H1 (cell line): ENCODE measurements around the gene RHOB. TPM values are rescaled to one million over a fixed set of nuclear protein-coding genes. Genes with fewer than 3 reads are reported as not detected.
A peak's percentile ranks its signal among the peaks of the same experiment; 100 is the strongest.

Experiments
- CTCF ChIA-PET: fragments of 300-600 bp; sonication (Branson Sonifier 250); formaldehyde crosslinking; loops from one replicate; lab custom pipeline; 2021; ENCODE audit not compliant: partially characterized antibody; lab: Charles Lee
- POLR2A ChIA-PET: fragments of 300-600 bp; sonication (Branson Sonifier 250); formaldehyde crosslinking; loops from one replicate; lab custom pipeline; 2021; ENCODE audit warnings: inconsistent platforms; ENCODE audit not compliant: partially characterized antibody; lab: Charles Lee
- DNase-seq, 2 experiments: peaks; one replicate each; pipeline versions ENCODE4 v3.0.0 to v3.0.0-alpha.2; 2010 to 2022; ENCODE audit warnings: low spot score in 2 of 2, low read depth in 1 of 2, mixed read lengths in 1 of 2
- FAIRE-seq: peaks from 2 replicates; lab custom pipeline; 2011; peaks lifted over from hg19 to GRCh38; lab: Jason Lieb, UNC
- H2AFZ ChIP-seq: 2 replicates; pipeline ENCODE4 v1.8.1; 2012; ENCODE audit warnings: low read length, inconsistent platforms
- H2AK5ac ChIP-seq: 2 replicates; pipeline ENCODE4 v1.6.1; 2013; ENCODE audit warnings: low read depth, low read length
- H2BK120ac ChIP-seq: replicated peaks from 2 replicates; pipeline ENCODE3; 2013; ENCODE audit warnings: low read depth, low read length, inconsistent platforms
- H2BK12ac ChIP-seq: 2 replicates; pipeline ENCODE4 v1.6.1; 2013; ENCODE audit warnings: low read depth, low read length
- H2BK15ac ChIP-seq: 2 replicates; pipeline ENCODE4 v1.6.1; 2013; ENCODE audit warnings: low read length
- H2BK20ac ChIP-seq: 2 replicates; pipeline ENCODE4 v1.6.1; 2013; ENCODE audit warnings: low read length
- H2BK5ac ChIP-seq: 2 replicates; pipeline ENCODE4 v1.6.1; 2013; ENCODE audit warnings: low read depth, low read length
- H3K14ac ChIP-seq: 2 replicates; pipeline ENCODE4 v1.6.1; 2013; ENCODE audit warnings: inconsistent platforms; ENCODE audit not compliant: insufficient read length
- H3K18ac ChIP-seq: 2 replicates; pipeline ENCODE4 v1.6.1; 2013; ENCODE audit warnings: low read length; ENCODE audit errors: extremely low read depth
- H3K23ac ChIP-seq: 2 replicates; pipeline ENCODE4 v1.6.1; 2013; ENCODE audit warnings: inconsistent platforms; ENCODE audit not compliant: insufficient read length
- H3K23me2 ChIP-seq: 2 replicates; pipeline ENCODE4 v1.6.1; 2013; ENCODE audit warnings: low read depth, low read length
- H3K27ac ChIP-seq: 2 replicates; pipeline ENCODE4 v1.6.1; 2011; ENCODE audit warnings: low read depth, low read length, inconsistent platforms
- H3K27me3 ChIP-seq, 4 experiments: replicated peaks in 1 of 4; 1 replicate in 1 of 4; 2 replicates in 3 of 4; pipeline versions ENCODE4 v1.6.1 to v1.8.1; 2011 to 2013; ENCODE audit warnings: low read length in 3 of 4, mild to moderate bottlenecking in 3 of 4, inconsistent platforms in 2 of 4, mixed read lengths in 2 of 4, moderate library complexity in 1 of 4; ENCODE audit not compliant: control insufficient read depth in 3 of 4, insufficient read depth in 3 of 4; ENCODE audit errors: extremely low read depth in 1 of 4
- H3K36me3 ChIP-seq, 4 experiments: 2 replicates each; pipeline versions ENCODE4 v1.6.1 to v1.8.1; 2011 to 2013; ENCODE audit warnings: mild to moderate bottlenecking in 4 of 4, low read length in 3 of 4, moderate library complexity in 2 of 4, control low read depth in 1 of 4, inconsistent platforms in 1 of 4; ENCODE audit not compliant: insufficient read depth in 4 of 4, control insufficient read depth in 2 of 4
- H3K4ac ChIP-seq: replicated peaks from 2 replicates; pipeline ENCODE3; 2013; ENCODE audit warnings: low read length, low read depth, mixed read lengths, inconsistent platforms; ENCODE audit not compliant: insufficient read length
- H3K4me1 ChIP-seq, 4 experiments: replicated peaks in 1 of 4; 1 replicate in 1 of 4; 2 replicates in 3 of 4; pipeline versions ENCODE4 v1.6.1 to v1.8.1; 2011 to 2013; ENCODE audit warnings: low read length in 3 of 4, inconsistent platforms in 2 of 4, mixed read lengths in 1 of 4; ENCODE audit not compliant: insufficient read depth in 4 of 4, control insufficient read depth in 3 of 4
- H3K4me2 ChIP-seq, 2 experiments: 2 replicates each; pipeline versions ENCODE4 v1.6.1 to v1.8.1; 2011 to 2013; ENCODE audit warnings: low read depth in 2 of 2, low read length in 2 of 2, control low read depth in 1 of 2, inconsistent platforms in 1 of 2, mild to moderate bottlenecking in 1 of 2; ENCODE audit not compliant: insufficient read depth in 1 of 2
- H3K4me3 ChIP-seq, 4 experiments: fragments of 200-600, 300-600 bp in 1 of 4; sonication (generic), shearing (Covaris generic), sonication (Bioruptor Twin) in 1 of 4; 2 replicates each; pipeline versions ENCODE4 v1.5.1 to v1.8.1; 2011 to 2016; ENCODE audit warnings: low read length in 4 of 4, low read depth in 3 of 4, control low read depth in 2 of 4, inconsistent platforms in 2 of 4, mild to moderate bottlenecking in 2 of 4, mixed read lengths in 1 of 4, moderate library complexity in 1 of 4; ENCODE audit not compliant: insufficient read depth in 2 of 4; ENCODE audit errors: extremely low read depth in 1 of 4
- H3K56ac ChIP-seq: replicated peaks from 2 replicates; pipeline ENCODE3; 2013; ENCODE audit warnings: low read depth, mild to moderate bottlenecking, mixed read lengths, low read length, inconsistent platforms; ENCODE audit not compliant: insufficient read length
- H3K79me1 ChIP-seq: 2 replicates; pipeline ENCODE4 v1.6.1; 2013; ENCODE audit warnings: low read depth, low read length, control low read depth
- H3K79me2 ChIP-seq, 2 experiments: 2 replicates each; pipeline versions ENCODE4 v1.6.1 to v1.8.1; 2012 to 2013; ENCODE audit warnings: low read length in 2 of 2, mild to moderate bottlenecking in 2 of 2, inconsistent platforms in 1 of 2; ENCODE audit not compliant: insufficient read depth in 2 of 2, control insufficient read depth in 1 of 2
- H3K9ac ChIP-seq, 4 experiments: replicated peaks in 1 of 4; 1 replicate in 1 of 4; 2 replicates in 3 of 4; pipeline versions ENCODE4 v1.6.1 to v1.8.1; 2011 to 2013; ENCODE audit warnings: low read depth in 3 of 4, low read length in 3 of 4, control low read depth in 2 of 4, mild to moderate bottlenecking in 2 of 4, moderate library complexity in 2 of 4, inconsistent platforms in 1 of 4; ENCODE audit errors: extremely low read depth in 1 of 4
- H3K9me3 ChIP-seq, 2 experiments: 2 replicates each; pipeline versions ENCODE4 v1.6.1 to v1.8.1; 2012 to 2013; ENCODE audit warnings: mild to moderate bottlenecking in 2 of 2, moderate library complexity in 2 of 2, control low read depth in 1 of 2, inconsistent platforms in 1 of 2, low read depth in 1 of 2, low read length in 1 of 2, mixed read lengths in 1 of 2; ENCODE audit not compliant: insufficient read depth in 2 of 2
- H4K20me1 ChIP-seq, 2 experiments: replicated peaks in 1 of 2; 2 replicates each; pipeline versions ENCODE3 to v1.8.1; 2011 to 2013; ENCODE audit warnings: inconsistent platforms in 2 of 2, low read length in 2 of 2, mild to moderate bottlenecking in 1 of 2; ENCODE audit not compliant: insufficient read depth in 2 of 2, control insufficient read depth in 1 of 2
- H4K5ac ChIP-seq: 2 replicates; pipeline ENCODE4 v1.6.1; 2013; ENCODE audit warnings: low read length, low read depth, mixed read lengths, inconsistent platforms; ENCODE audit not compliant: insufficient read length
- H4K8ac ChIP-seq: 2 replicates; pipeline ENCODE4 v1.8.0; 2013; ENCODE audit warnings: mild to moderate bottlenecking, moderate library complexity, low read length, inconsistent platforms; ENCODE audit not compliant: insufficient read depth; ENCODE audit errors: extremely low read depth
- H4K91ac ChIP-seq: replicated peaks from 2 replicates; pipeline ENCODE3; 2013; ENCODE audit warnings: low read length, mixed read lengths, inconsistent platforms; ENCODE audit not compliant: insufficient read length
- ASH2L ChIP-seq: fragments of 200-600, 300-600 bp; sonication (generic); IDR thresholded peaks from one replicate; pipeline ENCODE4 v1.7.1; 2017; ENCODE audit warnings: low read length
- HDAC6 ChIP-seq: IDR thresholded peaks from one replicate; pipeline ENCODE4 v1.7.1; 2012; ENCODE audit warnings: low read depth, mild to moderate bottlenecking, inconsistent platforms, low read length, moderate library complexity
- PHF8 ChIP-seq: fragments of 200-600 bp; sonication (generic); conservative IDR thresholded peaks from 2 replicates; pipeline ENCODE4 v1.7.1; 2012; ENCODE audit warnings: low read depth, mild to moderate bottlenecking, inconsistent platforms, low read length, moderate library complexity
- POLR2A ChIP-seq, 2 experiments: IDR thresholded peaks; 1 replicate in 1 of 2; 2 replicates in 1 of 2; pipeline ENCODE4 v1.6.1; 2011; ENCODE audit warnings: low read depth in 2 of 2, low read length in 2 of 2, mild to moderate bottlenecking in 2 of 2; ENCODE audit errors: control extremely low read depth in 1 of 2
- SUZ12 ChIP-seq: fragments of 200-600 bp; sonication (generic); IDR thresholded peaks from 2 replicates; pipeline ENCODE4 v1.6.1; 2012; ENCODE audit warnings: mild to moderate bottlenecking, inconsistent platforms, low read length, moderate library complexity, mixed read lengths
- TAF7 ChIP-seq: optimal IDR thresholded peaks from 2 replicates; pipeline ENCODE3; 2011; ENCODE audit warnings: low read depth, mild to moderate bottlenecking, inconsistent platforms, low read length, moderate library complexity, borderline replicate concordance
- TCF12 ChIP-seq: IDR thresholded peaks from 2 replicates; pipeline ENCODE4 v1.6.1; 2011; ENCODE audit warnings: low read depth, mild to moderate bottlenecking, low read length
- YY1 ChIP-seq: IDR thresholded peaks from 2 replicates; pipeline ENCODE4 v1.6.1; 2011; ENCODE audit warnings: low read depth, mild to moderate bottlenecking, low read length
- WGBS, 2 experiments: shearing (Covaris generic) in 1 of 2; methylation state at CpG; one replicate each; pipeline versions ENCODE4 v1.1.6 to v1.1.7; 2013 to 2015; ENCODE audit warnings: low lambda C conversion rate in 2 of 2, mixed read lengths in 2 of 2, inconsistent platforms in 1 of 2, low coverage in 1 of 2, missing lambda C conversion rate in 1 of 2; ENCODE audit not compliant: insufficient replicate concordance in 2 of 2, insufficient coverage in 1 of 2, insufficient read length in 1 of 2; ENCODE audit errors: extremely low coverage in 1 of 2, missing lambda C conversion rate in 1 of 2; 5-methylcytosine and 5-hydroxymethylcytosine counted together
- polyA plus RNA-seq, 7 experiments: library from polyadenylated mRNA; depleted of rRNA in 3 of 7; stranded (reverse) in 5 of 7; unstranded in 2 of 7; fragments of >200 nt in 5 of 7; fragments of 200-250 nt in 2 of 7; gene quantifications; 1 replicate in 5 of 7; 2 replicates in 1 of 7; 4 replicates in 1 of 7; pipeline versions ENCODE4 v1.2.1 to v1.2.3, GENCODE V29; 2011 to 2013; ENCODE audit warnings: missing spikeins in 2 of 7, mixed read lengths in 2 of 7
- total RNA-seq: library from RNA; stranded (reverse); fragmentation: NEBNext Ultra II Directional; extraction: Animal tissue kit (Norgen Biotek cat#: 25700); gene quantifications from 2 replicates; pipeline ENCODE4 v1.2.1, GENCODE V29; 2021

The RHOB gene
- total and polyA plus RNA-seq, 2 of the 8 experiments (the other 6 are each of a cell fraction or from before 2014, with no cell fraction given): 9.3 to 9.5 TPM

DNA sequence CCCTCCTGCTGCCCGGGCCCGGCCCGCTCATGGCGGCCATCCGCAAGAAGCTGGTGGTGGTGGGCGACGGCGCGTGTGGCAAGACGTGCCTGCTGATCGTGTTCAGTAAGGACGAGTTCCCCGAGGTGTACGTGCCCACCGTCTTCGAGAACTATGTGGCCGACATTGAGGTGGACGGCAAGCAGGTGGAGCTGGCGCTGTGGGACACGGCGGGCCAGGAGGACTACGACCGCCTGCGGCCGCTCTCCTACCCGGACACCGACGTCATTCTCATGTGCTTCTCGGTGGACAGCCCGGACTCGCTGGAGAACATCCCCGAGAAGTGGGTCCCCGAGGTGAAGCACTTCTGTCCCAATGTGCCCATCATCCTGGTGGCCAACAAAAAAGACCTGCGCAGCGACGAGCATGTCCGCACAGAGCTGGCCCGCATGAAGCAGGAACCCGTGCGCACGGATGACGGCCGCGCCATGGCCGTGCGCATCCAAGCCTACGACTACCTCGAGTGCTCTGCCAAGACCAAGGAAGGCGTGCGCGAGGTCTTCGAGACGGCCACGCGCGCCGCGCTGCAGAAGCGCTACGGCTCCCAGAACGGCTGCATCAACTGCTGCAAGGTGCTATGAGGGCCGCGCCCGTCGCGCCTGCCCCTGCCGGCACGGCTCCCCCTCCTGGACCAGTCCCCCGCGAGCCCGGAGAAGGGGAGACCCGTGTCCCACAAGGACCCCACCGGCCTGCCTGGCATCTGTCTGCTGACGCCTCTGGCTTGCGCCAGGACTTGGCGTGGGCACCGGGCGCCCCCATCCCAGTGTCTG lies 767 bp downstream of the RHOB start:
- Histone ChIP-seq H3K18ac (peak overlapping the region; percentile 55), H3K23me2 (peaks cover 14% of the 10 kb centered on the region; the same call in 1 of the 2 replicates), H3K14ac (no peak overlapping the region), H2AK5ac (peak overlapping the region; percentile 66; the same call in 1 of the 2 replicates), H3K27ac (no peak overlapping the region), H2BK20ac (no peak overlapping the region), H3K4me1 (peaks cover 9 to 16% (median 13%) of the 10 kb centered on the region in 4 experiments), H4K5ac (no peak overlapping the region), H2BK12ac (peak overlapping the region; percentile 99), H3K4me2 (peak overlapping the region; percentile 98 to 99), H3K4me3 (peak overlapping the region; percentile 61 to 73 (median 66)), H3K56ac (peak overlapping the region; percentile 32), H3K36me3 (no peaks in the 10 kb centered on the region), H3K23ac (no peak overlapping the region), H2BK120ac (no peak overlapping the region), H3K9ac (peak overlapping the region; percentile 73 to 93 (median 78); a peak in 6 of 7 replicates), H2BK5ac (0 out of 2 replicates have a peak overlapping the region, but pooled peaks have one; percentile 16), H2BK15ac (peak overlapping the region; percentile 6; the same call in 1 of the 2 replicates), H3K27me3 (peaks cover 15 to 53% (median 37%) of the 10 kb centered on the region in 4 experiments), H4K91ac (peak overlapping the region; percentile 17), H3K4ac (no peak overlapping the region), H2AFZ (no peak overlapping the region), H3K79me2 (no peaks in the 10 kb centered on the region), H4K8ac (peak overlapping the region; percentile 94; the same call in 1 of the 2 replicates), H4K20me1 (peaks cover 12% of the 10 kb centered on the region in 2 experiments), H3K79me1 (no peaks in the 10 kb centered on the region), H3K9me3 (no peaks in the 10 kb centered on the region)
- ChIA-PET POLR2A (interaction anchor here (0.8 to 3.7 kb wide), 72 partner anchors 8 to 367 kb away, joined by 3 to 57 read pairs (median 6); partner anchors contain the start of genes GDF7 and HS1BP3), CTCF (interaction anchor here (0.9 to 13.5 kb wide), 25 partner anchors 10 to 342 kb away, joined by 3 to 367 read pairs (median 5); partner anchors contain the start of gene HS1BP3)
- peak in 1 of 2 experiments; percentile 71 for DNase-seq
- FAIRE-seq: no peak
- 6% methylated on average over 71 of the region's 78 CpGs; no CpG with 5 or more reads in 1 of the 2 experiments for WGBS, 2 experiments
- TF ChIP-seq YY1: peak; percentile 71; the same call in 1 of the 2 replicates
- peak in 1 of 2 experiments; percentile 53; a peak in 1 of 3 replicates for TF ChIP-seq POLR2A (IDR thresholded peaks at IDR 0.05; ENCODE audit: control extremely low read depth in 1 of 2, low read depth in 2 of 2, low read length in 2 of 2)
- no peak for TF ChIP-seq PHF8
- TF ChIP-seq ASH2L: peak; percentile 80
- peak; percentile 84; the same call in 1 of the 2 replicates for TF ChIP-seq SUZ12
- TF ChIP-seq TAF7: no peak
- TF ChIP-seq TCF12: no peak
- TF ChIP-seq HDAC6: no peak
